ENCODE measurements around the gene EVI5L. TPM values are rescaled to one million over a fixed set of nuclear protein-coding genes. Genes with fewer than 3 reads are reported as not detected.

EVI5L gene
- total RNA-seq, 1 donor from 2014 or later: 9.2 TPM

- no peak for DNase-seq (ENCODE audit: low read depth)
- H3K4me3 ChIP-seq (ENCODE audit: low read depth, low read length): no peak overlapping the region
- FAIRE-seq: no peak
- TF ChIP-seq CTCF (IDR thresholded peaks at IDR 0.05; ENCODE audit: insufficient read depth, low read length, severe bottlenecking): no peak
- no peaks in the 10 kb centered on the region for H3K36me3 ChIP-seq (ENCODE audit: control insufficient read depth, insufficient read depth, low read length)
- peaks cover 11% of the 10 kb centered on the region for H3K27me3 ChIP-seq (ENCODE audit: control insufficient read depth, insufficient read depth, low read length)
Observed at GRCh38 chr19:7872306-7873204, 42.5 kb downstream of the EVI5L start.

GRCh38 chr19:7873304-7874075 lies 43.5 kb downstream of the EVI5L start:
- FAIRE-seq (no peak), DNase-seq (ENCODE audit: low read depth) (no peak)
- no peak for TF ChIP-seq CTCF (IDR thresholded peaks at IDR 0.05; ENCODE audit: insufficient read depth, low read length, severe bottlenecking)
- H3K27me3 ChIP-seq (ENCODE audit: control insufficient read depth, insufficient read depth, low read length): peaks cover 11% of the 10 kb centered on the region
- H3K36me3 ChIP-seq (ENCODE audit: control insufficient read depth, insufficient read depth, low read length): no peaks in the 10 kb centered on the region
- H3K4me3 ChIP-seq (ENCODE audit: low read depth, low read length): no peak overlapping the region

- Histone ChIP-seq H3K4me3 (ENCODE audit: low read depth, low read length) (peak within 1 kb of the TSS; percentile 10), H3K36me3 (ENCODE audit: control insufficient read depth, insufficient read depth, low read length) (no peaks in the 10 kb centered on the region), H3K27me3 (ENCODE audit: control insufficient read depth, insufficient read depth, low read length) (peaks cover 11% of the 10 kb centered on the region)
- FAIRE-seq (no peak), DNase-seq (ENCODE audit: low read depth) (no peak)
- no peak for TF ChIP-seq CTCF (IDR thresholded peaks at IDR 0.05; ENCODE audit: insufficient read depth, low read length, severe bottlenecking)
Observed at GRCh38 chr19:7874076-7874896, 44.3 kb downstream of the EVI5L start, which contains the start of gene PRR36. TSS of gene PRR36 (minus strand) at chr19:7874390. CDS start at chr19:7873689, 701 bp downstream.

- FAIRE-seq (no peak), DNase-seq (ENCODE audit: low read depth) (no peak)
- H3K4me3 ChIP-seq (ENCODE audit: low read depth, low read length): no peak overlapping the region
- no peak for TF ChIP-seq CTCF (IDR thresholded peaks at IDR 0.05; ENCODE audit: insufficient read depth, low read length, severe bottlenecking)
- no peaks in the 10 kb centered on the region for H3K36me3 ChIP-seq (ENCODE audit: control insufficient read depth, insufficient read depth, low read length)
- peaks cover 11% of the 10 kb centered on the region for H3K27me3 ChIP-seq (ENCODE audit: control insufficient read depth, insufficient read depth, low read length)
Observed at GRCh38 chr19:7874897-7875273, 44.9 kb downstream of the EVI5L start.

GRCh38 chr19:7877249-7877836 lies 47.3 kb downstream of the EVI5L start:
- no peak for FAIRE-seq
- H3K4me3 ChIP-seq (ENCODE audit: low read depth, low read length): no peak overlapping the region
- TF ChIP-seq CTCF (IDR thresholded peaks at IDR 0.05; ENCODE audit: insufficient read depth, low read length, severe bottlenecking): no peak
- peaks cover 11% of the 10 kb centered on the region for H3K27me3 ChIP-seq (ENCODE audit: control insufficient read depth, insufficient read depth, low read length)
- no peak for DNase-seq (ENCODE audit: low read depth)
- no peaks in the 10 kb centered on the region for H3K36me3 ChIP-seq (ENCODE audit: control insufficient read depth, insufficient read depth, low read length)
